HG03108 (cell line): ENCODE measurements around the gene FAM13A.

Source experiments
- ATAC-seq: cut with Tn5 transposase; IDR thresholded peaks from one replicate; pipeline ENCODE4 v1.9.1; 2021; ENCODE audit warnings: moderate library complexity; ENCODE audit not compliant: unreplicated experiment

The FAM13A gene

GRCh38 chr4:88754796-88755195 is 302.2 kb downstream of the FAM13A start:
- no peak for ATAC-seq

GRCh38 chr4:88753658-88754571 is 303.1 kb downstream of the FAM13A start:
- ATAC-seq, result no peak

- no peak for ATAC-seq
Observed at GRCh38 chr4:88752754-88753153, 304.2 kb downstream of the FAM13A start.

DNA sequence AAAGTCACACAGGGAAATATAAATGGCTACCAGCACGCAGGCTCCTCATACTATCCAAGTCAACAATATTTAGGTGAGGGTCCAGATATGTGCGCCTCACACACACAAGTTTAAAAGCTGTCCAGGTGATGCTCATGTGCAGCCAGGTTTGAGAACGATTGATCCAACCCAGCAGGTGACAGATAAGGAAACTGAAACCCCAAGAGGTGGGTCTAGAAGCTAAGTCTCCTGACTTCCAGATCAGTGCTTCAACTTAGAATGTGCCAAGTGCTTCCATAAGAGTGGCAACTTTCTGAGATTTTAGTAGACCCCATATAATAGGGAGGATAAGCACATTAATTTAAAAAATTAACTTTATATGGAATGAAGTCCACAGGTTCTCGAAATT is 304.9 kb downstream of the FAM13A start:
- ATAC-seq, result no peak

DNA sequence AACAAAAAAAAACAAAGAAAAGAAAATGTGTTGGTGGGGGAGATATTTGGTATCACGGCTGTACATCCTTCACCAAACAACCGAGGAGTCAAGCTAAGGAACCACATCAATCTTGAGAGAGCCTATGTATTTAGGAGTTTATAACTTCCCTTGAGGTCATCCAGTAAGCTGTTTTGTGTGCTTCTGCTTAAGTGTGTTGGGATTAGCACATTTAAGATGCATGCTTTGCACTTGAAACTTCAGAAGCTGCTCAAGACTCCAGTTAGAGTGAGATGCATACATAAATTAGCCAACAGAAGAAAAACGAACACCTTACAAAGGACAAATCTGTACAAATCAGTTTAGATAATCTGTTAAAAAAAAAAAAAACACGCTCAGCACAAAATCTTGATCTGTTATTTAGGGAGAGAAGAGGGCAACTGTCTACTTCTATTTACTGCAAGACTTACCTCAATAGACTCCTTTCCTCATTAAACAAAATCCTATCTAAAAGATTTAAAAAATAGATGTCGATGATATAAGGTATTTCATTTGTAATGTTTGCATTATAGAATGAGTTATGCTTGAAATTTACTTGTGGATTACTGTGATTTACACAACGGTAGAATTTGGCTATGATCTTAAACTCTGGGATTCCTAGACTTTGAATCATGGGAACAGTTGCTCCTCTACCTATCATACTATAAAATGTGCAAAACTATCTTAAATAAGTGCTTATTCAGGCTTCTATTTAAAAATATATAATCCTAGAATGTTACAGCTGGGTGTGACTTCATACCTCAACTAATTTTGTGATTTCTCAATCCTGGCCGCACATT is 305.5 kb downstream of the FAM13A start:
- no peak for ATAC-seq

- no peak for ATAC-seq
Observed at GRCh38 chr4:88750369-88750768, 306.6 kb downstream of the FAM13A start.

DNA sequence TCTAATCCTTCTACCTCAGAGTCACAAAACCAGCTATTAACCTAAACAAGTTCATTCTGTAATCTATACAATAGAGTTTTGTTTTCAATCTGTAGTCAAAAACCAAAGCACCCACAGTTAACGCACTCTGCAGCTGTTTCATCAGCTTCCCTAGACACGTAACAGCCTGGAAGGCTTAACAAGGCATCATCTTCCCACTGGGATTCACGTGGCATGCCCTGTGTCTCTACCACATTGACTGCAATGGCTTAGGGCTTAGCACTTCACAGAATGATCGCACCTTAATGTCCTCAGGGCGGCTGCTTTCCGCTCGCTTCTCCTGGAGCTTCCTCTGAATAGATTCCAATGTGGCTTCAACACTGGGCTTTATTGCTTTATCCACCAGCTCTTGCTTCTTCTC is 309.6 kb downstream of the FAM13A start:
- ATAC-seq, result no peak

- ATAC-seq, result no peak
Observed at GRCh38 chr4:88746206-88746605, 310.8 kb downstream of the FAM13A start.

- no peak for ATAC-seq
Observed at GRCh38 chr4:88745581-88746163, 311.3 kb downstream of the FAM13A start.

DNA sequence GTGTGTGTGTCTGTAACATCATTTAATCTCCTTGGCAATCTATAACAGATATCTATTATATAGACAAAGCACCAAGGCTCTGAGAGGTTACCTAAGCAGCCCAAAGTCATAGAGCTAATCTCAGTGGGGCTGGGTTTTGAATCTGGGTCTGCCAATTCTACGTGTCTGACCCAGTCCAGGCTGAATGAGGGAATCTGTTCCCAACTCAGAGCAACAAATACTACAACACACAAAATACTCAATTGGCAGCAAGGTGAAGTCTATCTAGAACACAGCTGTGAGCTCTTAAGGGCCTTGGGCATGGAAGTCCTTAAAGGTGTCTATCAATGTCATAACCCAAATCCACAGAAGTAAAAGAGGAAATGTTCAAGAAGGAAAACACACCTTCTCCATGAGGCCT is 311.8 kb downstream of the FAM13A start:
- no peak for ATAC-seq

- ATAC-seq, result no peak
Observed at GRCh38 chr4:88744609-88745008, 312.4 kb downstream of the FAM13A start.

- no peak for ATAC-seq
Observed at GRCh38 chr4:88743696-88744095, 313.3 kb downstream of the FAM13A start.

DNA sequence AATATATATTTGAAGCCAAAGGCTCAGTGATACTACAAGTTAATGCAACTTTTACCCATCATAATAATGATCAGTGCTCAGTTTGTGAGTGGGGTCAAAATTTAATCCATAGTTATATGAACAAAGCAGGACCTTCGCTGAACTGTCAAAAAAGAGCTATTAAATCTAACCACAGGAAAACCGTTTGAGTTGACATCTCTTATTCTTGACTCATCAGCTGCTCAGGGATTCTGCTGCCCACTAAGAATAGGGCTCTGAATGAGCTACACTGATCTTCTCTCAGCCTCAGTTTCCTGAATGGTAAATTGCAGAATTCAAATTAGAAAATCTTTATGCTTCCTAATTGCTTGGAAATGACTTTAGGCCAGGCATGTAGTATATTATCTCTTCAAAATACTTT is 314.4 kb downstream of the FAM13A start:
- ATAC-seq, result no peak

- no peak for ATAC-seq
Observed at GRCh38 chr4:88738180-88738579, 318.8 kb downstream of the FAM13A start.

GRCh38 chr4:88737307-88737941 is 319.6 kb downstream of the FAM13A start:
- peak; percentile 95 for ATAC-seq

DNA sequence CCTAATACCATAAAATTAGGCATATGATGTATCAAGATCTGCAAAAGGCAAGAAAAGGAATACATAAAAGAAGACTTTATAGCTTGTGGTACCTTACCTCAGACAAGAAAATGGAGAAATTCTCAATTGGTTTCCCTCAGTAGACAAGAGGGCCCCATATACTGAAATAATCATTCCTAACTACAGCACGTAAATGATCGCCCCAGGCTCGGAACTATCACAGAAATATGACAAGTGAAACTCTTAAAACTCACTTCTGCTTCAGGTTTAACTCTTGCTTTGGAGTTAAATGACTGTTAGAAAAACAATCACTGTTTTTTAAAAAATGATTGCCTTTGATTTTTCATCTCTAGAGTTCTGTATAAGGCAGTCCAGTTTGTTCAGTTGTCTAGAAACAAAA is 320.7 kb downstream of the FAM13A start:
- ATAC-seq, result no peak

- ATAC-seq, result no peak
Observed at GRCh38 chr4:88735564-88735963, 321.4 kb downstream of the FAM13A start.

- ATAC-seq, result no peak
Observed at GRCh38 chr4:88734403-88734949, 322.5 kb downstream of the FAM13A start.

GRCh38 chr4:88732714-88733368 is 324.1 kb downstream of the FAM13A start:
- ATAC-seq, result no peak

DNA sequence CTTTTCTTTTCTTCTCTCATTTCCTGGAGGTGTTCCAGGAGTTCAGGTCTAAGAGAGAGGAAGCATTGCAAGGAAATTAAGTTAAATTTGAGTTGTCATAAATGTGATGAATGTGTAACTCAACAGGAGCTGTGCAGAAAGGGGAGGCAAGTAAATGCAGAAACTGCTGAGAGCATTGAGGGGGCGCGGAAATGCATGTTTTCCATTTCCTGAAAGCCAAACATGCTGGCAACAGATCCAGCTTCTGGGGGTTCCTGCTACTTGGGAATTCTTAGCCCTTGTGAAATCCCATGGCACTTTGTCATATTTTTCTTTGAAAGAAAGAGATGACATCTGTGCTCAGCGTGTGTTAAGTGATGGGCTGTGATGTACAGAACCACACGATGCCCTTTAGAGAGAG is 325.6 kb downstream of the FAM13A start:
- ATAC-seq, result no peak
